ENCODE results near the gene RIC3. TPM values are rescaled to one million over a fixed set of nuclear protein-coding genes. Genes with fewer than 3 reads are reported as not detected.

Gene RIC3
- total and polyA plus RNA-seq, 2 of the 8 experiments (the other 6 are each of a cell fraction or from before 2014, with no cell fraction given): 6.4 to 15.5 TPM

- H2BK15ac ChIP-seq (ENCODE audit: low read length): no peak overlapping the region
- H4K5ac ChIP-seq (ENCODE audit: insufficient read length, low read depth, low read length): no peak overlapping the region
- no peaks in the 10 kb centered on the region; a peak in 1 of 7 replicates for H3K27me3 ChIP-seq (replicated peaks in 1 of 4; ENCODE audit: control insufficient read depth in 3 of 4, extremely low read depth in 1 of 4, insufficient read depth in 3 of 4, low read length in 3 of 4)
- H3K14ac ChIP-seq (ENCODE audit: insufficient read length): no peak overlapping the region
- no peaks in the 10 kb centered on the region; the same call in 1 of the 2 replicates for H3K23me2 ChIP-seq (ENCODE audit: low read depth, low read length)
- no peak overlapping the region for H4K91ac ChIP-seq (replicated peaks; ENCODE audit: insufficient read length, low read length)
- ChIA-PET POLR2A (ENCODE audit: partially characterized antibody) (interaction anchor here (1.2 to 1.9 kb wide), 3 partner anchors 12 to 80 kb away, joined by 3 to 4 read pairs (median 3); no protein-coding TSS in a partner anchor), CTCF (ENCODE audit: partially characterized antibody) (interaction anchor here (0.6 to 30.2 kb wide), 16 partner anchors 6 to 471 kb away, joined by 3 to 1283 read pairs (median 4); partner anchors contain the start of gene EIF3F)
- H2AFZ ChIP-seq (ENCODE audit: low read length): no peak overlapping the region
- H3K79me2 ChIP-seq (ENCODE audit: control insufficient read depth in 1 of 2, insufficient read depth in 2 of 2, low read length in 2 of 2): no peaks in the 10 kb centered on the region
- TF ChIP-seq POLR2AphosphoS5 (IDR thresholded peaks at IDR 0.05; ENCODE audit: low read depth, low read length): no peak
- DNase-seq (ENCODE audit: low read depth in 1 of 2, low spot score in 2 of 2) (no peak), FAIRE-seq (no peak)
- H2BK5ac ChIP-seq (ENCODE audit: low read depth, low read length): no peak overlapping the region
- no peak overlapping the region for H4K8ac ChIP-seq (ENCODE audit: extremely low read depth, insufficient read depth, low read length)
- peaks cover 5 to 24% (median 18%) of the 10 kb centered on the region in 4 experiments; a peak in 7 of 8 replicates for H3K36me3 ChIP-seq (ENCODE audit: control insufficient read depth in 2 of 4, insufficient read depth in 4 of 4, low read length in 3 of 4)
- no peak overlapping the region for H3K9ac ChIP-seq (replicated peaks in 1 of 4; ENCODE audit: extremely low read depth in 1 of 4, low read depth in 3 of 4, low read length in 3 of 4)
- H4K20me1 ChIP-seq (replicated peaks in 1 of 2; ENCODE audit: control insufficient read depth in 1 of 2, insufficient read depth in 2 of 2, low read length in 2 of 2): peaks cover 11 to 17% of the 10 kb centered on the region in 2 experiments
- peaks cover 3% of the 10 kb centered on the region; the same call in 1 of the 2 replicates for H3K79me1 ChIP-seq (ENCODE audit: low read depth, low read length)
- no peak overlapping the region for H3K56ac ChIP-seq (replicated peaks; ENCODE audit: insufficient read length, low read depth, low read length)
- 0 out of 7 replicates have a peak, but pooled peaks cover 0 to 2% (median 0%) of the 10 kb centered on the region in 4 experiments for H3K4me1 ChIP-seq (replicated peaks in 1 of 4; ENCODE audit: control insufficient read depth in 3 of 4, insufficient read depth in 4 of 4, low read length in 3 of 4)
- no peak overlapping the region for H2BK120ac ChIP-seq (replicated peaks; ENCODE audit: low read depth, low read length)
- no peak overlapping the region for H3K4ac ChIP-seq (replicated peaks; ENCODE audit: insufficient read length, low read depth, low read length)
- no peak overlapping the region for H3K18ac ChIP-seq (ENCODE audit: extremely low read depth, low read length)
- H3K9me3 ChIP-seq (ENCODE audit: insufficient read depth in 2 of 2, low read depth in 1 of 2, low read length in 1 of 2): no peaks in the 10 kb centered on the region
- H3K23ac ChIP-seq (ENCODE audit: insufficient read length): no peak overlapping the region
- no peak overlapping the region for H2BK12ac ChIP-seq (ENCODE audit: low read depth, low read length)
- no peak overlapping the region for H3K4me2 ChIP-seq (ENCODE audit: insufficient read depth in 1 of 2, low read depth in 2 of 2, low read length in 2 of 2)
- no peak overlapping the region for H2BK20ac ChIP-seq (ENCODE audit: low read length)
- H3K27ac ChIP-seq (ENCODE audit: low read depth, low read length): no peak overlapping the region
- WGBS, 2 experiments (ENCODE audit: extremely low coverage in 1 of 2, insufficient coverage in 1 of 2, insufficient read length in 1 of 2, insufficient replicate concordance in 2 of 2, low coverage in 1 of 2, low lambda C conversion rate in 2 of 2, missing lambda C conversion rate in 1 of 2): 92% methylated on average over 5 of the region's 5 CpGs; no CpG with 5 or more reads in 1 of the 2 experiments
- no peak overlapping the region for H2AK5ac ChIP-seq (ENCODE audit: low read depth, low read length)
- H3K4me3 ChIP-seq (ENCODE audit: extremely low read depth in 1 of 4, insufficient read depth in 2 of 4, low read depth in 3 of 4, low read length in 4 of 4): no peak overlapping the region
Observed at GRCh38 chr11:8095806-8096522, 72.9 kb downstream of the RIC3 start.
